HCT116 (cell line): ENCODE measurements around the gene BCO1. TPM values are rescaled to one million over a fixed set of nuclear protein-coding genes. Genes with fewer than 3 reads are reported as not detected.

Experiments used
- ATAC-seq: fragments of 200-7000 bp; cut with Tn5 transposase; 2 replicates; pipeline ENCODE4 v1.9.1; 2020; ENCODE audit warnings: mild to moderate bottlenecking, moderate library complexity
- BruUV-seq: library from RNA; stranded (reverse); fragments of 400-500 nt; replicated peaks from 2 replicates; lab custom pipeline; 2021; lab: Mats Ljungman, UMichigan
- CTCF ChIA-PET: fragments of 300-600 bp; sonication (Branson Sonifier 250); formaldehyde crosslinking; loops from one replicate; lab custom pipeline; 2021; ENCODE audit warnings: antibody characterized with exemption; lab: Charles Lee
- POLR2A ChIA-PET: fragments of 300-600, 350-600 bp; sonication (Branson Sonifier 250); formaldehyde crosslinking; loops from one replicate; lab custom pipeline; 2021; ENCODE audit warnings: antibody characterized with exemption; lab: Charles Lee
- RAD21 ChIA-PET, 2 experiments: fragments of 300-600 bp; sonication (Branson Sonifier 250); formaldehyde crosslinking; loops; one replicate each; lab custom pipeline; 2023; ENCODE audit warnings: low total read pairs in 2 of 2; ENCODE audit not compliant: uncharacterized antibody in 2 of 2, unreplicated experiment in 2 of 2, low non-redundant PET in 1 of 2; lab: Charles Lee
- DNase-seq: peaks from one replicate; pipeline ENCODE4 v3.0.0-alpha.2; 2010; ENCODE audit warnings: low read depth, low spot score
- H2AFZ ChIP-seq: fragments of 200-600 bp; shearing (Covaris generic), sonication (generic); 2 replicates; pipeline ENCODE4 v1.6.1; 2017; ENCODE audit warnings: low read depth, mixed run types, mixed read lengths, antibody characterized with exemption, low read length; ENCODE audit not compliant: poor library complexity, severe bottlenecking
- H3K27ac ChIP-seq: 2 replicates; pipeline ENCODE4 v1.5.1; 2012; ENCODE audit warnings: low read depth, low read length
- H3K27me3 ChIP-seq: fragments of 200-600 bp; sonication (generic); 2 replicates; pipeline ENCODE4 v1.6.1; 2016; ENCODE audit warnings: mixed run types, low read length, mixed read lengths; ENCODE audit not compliant: insufficient read depth
- H3K36me3 ChIP-seq, 2 experiments: fragments of 200-500 bp in 1 of 2; fragments of 200-600 bp in 1 of 2; sonication (Bioruptor generic) in 1 of 2; sonication (generic) in 1 of 2; 2 replicates each; pipeline versions ENCODE4 v1.5.1 to v1.6.1; 2014 to 2016; ENCODE audit warnings: low read length in 2 of 2, inconsistent platforms in 1 of 2, mixed read lengths in 1 of 2, mixed run types in 1 of 2; ENCODE audit not compliant: insufficient read depth in 2 of 2, control insufficient read depth in 1 of 2
- H3K4me1 ChIP-seq, 2 experiments: fragments of 200-600 bp in 1 of 2; sonication (generic) in 1 of 2; 2 replicates each; pipeline versions ENCODE4 v1.5.1 to v1.6.1; 2012 to 2017; ENCODE audit warnings: low read length in 2 of 2, inconsistent platforms in 1 of 2, mild to moderate bottlenecking in 1 of 2, mixed read lengths in 1 of 2, mixed run types in 1 of 2, moderate library complexity in 1 of 2; ENCODE audit not compliant: insufficient read depth in 2 of 2, control insufficient read depth in 1 of 2
- H3K4me2 ChIP-seq: fragments of 200-600 bp; sonication (generic); 2 replicates; pipeline ENCODE4 v1.6.1; 2017; ENCODE audit warnings: mixed run types, low read length, mixed read lengths
- H3K4me3 ChIP-seq, 2 experiments: fragments of 200-600 bp in 1 of 2; sonication (generic) in 1 of 2; replicated peaks in 1 of 2; 2 replicates each; pipeline ENCODE4 v1.5.1; 2011 to 2016; ENCODE audit warnings: low read length in 2 of 2, control low read depth in 1 of 2, low read depth in 1 of 2, mild to moderate bottlenecking in 1 of 2, mixed read lengths in 1 of 2, mixed run types in 1 of 2
- H3K79me2 ChIP-seq: fragments of 200-600 bp; sonication (generic); 2 replicates; pipeline ENCODE4 v1.6.1; 2017; ENCODE audit warnings: mild to moderate bottlenecking, mixed run types, low read length, moderate library complexity, mixed read lengths; ENCODE audit not compliant: insufficient read depth
- H3K9ac ChIP-seq: fragments of 200-600 bp; sonication (generic); 2 replicates; pipeline ENCODE4 v1.6.1; 2016; ENCODE audit warnings: low read length, mixed read lengths
- H3K9me2 ChIP-seq: fragments of 200-600 bp; sonication (generic), shearing (Covaris generic); 2 replicates; pipeline ENCODE4 v1.6.1; 2017; ENCODE audit warnings: mixed run types, mild to moderate bottlenecking, moderate library complexity; ENCODE audit not compliant: insufficient read depth
- H3K9me3 ChIP-seq, 2 experiments: fragments of 200-500 bp in 1 of 2; fragments of 200-600 bp in 1 of 2; sonication (Bioruptor generic) in 1 of 2; sonication (generic) in 1 of 2; 2 replicates each; pipeline ENCODE4 v1.6.1; 2014 to 2017; ENCODE audit warnings: low read length in 2 of 2, mixed read lengths in 2 of 2, inconsistent platforms in 1 of 2, low read depth in 1 of 2, mild to moderate bottlenecking in 1 of 2, mixed run types in 1 of 2, moderate library complexity in 1 of 2; ENCODE audit not compliant: control insufficient read depth in 1 of 2, insufficient read depth in 1 of 2
- H4K20me1 ChIP-seq: fragments of 200-600 bp; sonication (generic), shearing (Covaris generic); 2 replicates; pipeline ENCODE4 v1.6.1; 2017; ENCODE audit warnings: mixed run types, mild to moderate bottlenecking, moderate library complexity; ENCODE audit not compliant: insufficient read depth
- CBX3 ChIP-seq: IDR thresholded peaks from 2 replicates; pipeline ENCODE4 v1.6.1; 2012; ENCODE audit warnings: low read depth
- CEBPB ChIP-seq: IDR thresholded peaks from 2 replicates; pipeline ENCODE4 v1.6.1; 2012; ENCODE audit warnings: low read depth
- CTCF ChIP-seq, 3 experiments: fragments of 200-600 bp in 1 of 3; sonication (generic) in 1 of 3; IDR thresholded peaks in 2 of 3; conservative IDR thresholded peaks in 1 of 3; 2 replicates each; pipeline ENCODE4 v1.5.1; 2012 to 2017; ENCODE audit warnings: low read depth in 2 of 3, low read length in 2 of 3, antibody characterized with exemption in 1 of 3, borderline replicate concordance in 1 of 3, control low read depth in 1 of 3, mild to moderate bottlenecking in 1 of 3, mixed read lengths in 1 of 3, mixed run types in 1 of 3, moderate library complexity in 1 of 3; ENCODE audit not compliant: insufficient read depth in 1 of 3
- ELF1 ChIP-seq: IDR thresholded peaks from 2 replicates; pipeline ENCODE4 v1.6.1; 2012; ENCODE audit warnings: low read depth, borderline replicate concordance
- FOSL1 ChIP-seq: IDR thresholded peaks from 2 replicates; pipeline ENCODE4 v1.6.1; 2012; ENCODE audit warnings: low read depth
- JUND ChIP-seq: IDR thresholded peaks from 2 replicates; pipeline ENCODE4 v1.6.1; 2012
- MAX ChIP-seq: IDR thresholded peaks from 2 replicates; pipeline ENCODE4 v1.6.1; 2012
- POLR2A ChIP-seq: IDR thresholded peaks from 2 replicates; pipeline ENCODE4 v1.7.0; 2011; ENCODE audit warnings: borderline replicate concordance; ENCODE audit not compliant: insufficient read depth, insufficient read length; ENCODE audit errors: extremely low read depth
- RAD21 ChIP-seq: IDR thresholded peaks from 2 replicates; pipeline ENCODE4 v1.6.1; 2012; ENCODE audit warnings: low read depth, mild to moderate bottlenecking
- SRF ChIP-seq: IDR thresholded peaks from 2 replicates; pipeline ENCODE4 v1.6.1; 2012; ENCODE audit warnings: low read depth
- ZFX ChIP-seq: fragments of 450-650 bp; IDR thresholded peaks from 2 replicates; pipeline ENCODE4 v1.6.1; 2017
- intact Hi-C: fragments of 100-400 bp; cut with micrococcal nuclease; formaldehyde crosslinking; loops from 2 replicates; pipeline ENCODE4 v1.10.0; 2022
- total RNA-seq: library from RNA; stranded (reverse); gene quantifications from one replicate; pipeline ENCODE4 v1.2.1, GENCODE V29; 2021; ENCODE audit not compliant: unreplicated experiment

Gene BCO1
- total RNA-seq, 1 experiment from 2014 or later: not detected

- Histone ChIP-seq H3K4me2 (no peak overlapping the region), H2AFZ (no peak overlapping the region), H3K9me3 (no peaks in the 10 kb centered on the region), H3K4me3 (no peak overlapping the region), H4K20me1 (no peaks in the 10 kb centered on the region), H3K36me3 (no peaks in the 10 kb centered on the region), H3K4me1 (peaks cover 0 to 15% of the 10 kb centered on the region in 2 experiments; a peak in 2 of 4 replicates), H3K27ac (no peak overlapping the region), H3K79me2 (no peaks in the 10 kb centered on the region), H3K9me2 (no peaks in the 10 kb centered on the region), H3K27me3 (no peaks in the 10 kb centered on the region), H3K9ac (no peak overlapping the region)
- no peak for DNase-seq
- TF ChIP-seq SRF (no peak), CTCF (IDR thresholded peaks at IDR 0.05 in 2 of 3, conservative IDR thresholded peaks at IDR 0.05 in 1 of 3; ENCODE audit: borderline replicate concordance in 1 of 3, insufficient read depth in 1 of 3, low read depth in 2 of 3, low read length in 2 of 3) (no peak), CBX3 (no peak), MAX (no peak), POLR2A (no peak)
- intact Hi-C loops: no loop called here
- RAD21 ChIA-PET: no interaction called here
- ATAC-seq: peak; percentile 16; the same call in 1 of the 2 replicates
- CTCF ChIA-PET: no interaction called here
- BruUV-seq: no TSS peak
- POLR2A ChIA-PET: no interaction called here
These were observed 27.4 kb downstream of the BCO1 start for GRCh38 chr16:81265658-81266451.

DNA sequence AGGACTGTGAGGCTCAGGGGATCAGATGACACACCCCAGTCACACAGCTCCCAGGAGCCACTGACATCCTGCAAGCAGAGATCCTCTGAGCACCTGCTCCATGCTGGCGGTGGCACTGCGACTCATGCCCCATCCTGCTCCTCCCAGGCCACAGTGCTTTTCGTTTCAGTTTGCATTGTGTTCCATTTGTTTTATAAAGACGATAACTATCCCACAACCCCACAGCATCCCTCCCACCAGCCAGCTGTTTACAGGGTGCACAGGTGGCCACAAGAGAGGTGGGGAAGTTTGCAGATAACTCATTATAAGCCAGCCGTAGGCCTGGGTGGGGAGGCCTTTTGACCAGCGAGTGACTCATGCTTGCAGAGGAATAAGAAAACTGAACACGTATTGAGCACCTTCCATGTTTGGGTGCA, 28.2 kb downstream of the BCO1 start:
- Histone ChIP-seq H3K27ac (no peak overlapping the region), H3K4me1 (peaks cover 0 to 13% of the 10 kb centered on the region in 2 experiments; a peak in 2 of 4 replicates), H3K79me2 (no peaks in the 10 kb centered on the region), H3K9ac (0 out of 2 replicates have a peak overlapping the region, but pooled peaks have one; percentile 5), H3K4me2 (peak overlapping the region; percentile 60), H3K36me3 (no peaks in the 10 kb centered on the region), H3K9me2 (no peaks in the 10 kb centered on the region), H2AFZ (no peak overlapping the region), H3K4me3 (peak overlapping the region in 1 of 2 experiments; percentile 4; a peak in 1 of 4 replicates), H3K27me3 (no peaks in the 10 kb centered on the region), H3K9me3 (no peaks in the 10 kb centered on the region), H4K20me1 (no peaks in the 10 kb centered on the region)
- intact Hi-C loops: no loop called here
- DNase-seq (no peak), ATAC-seq (peak; percentile 77)
- ChIA-PET RAD21 (no interaction called here), POLR2A (no interaction called here), CTCF (no interaction called here)
- BruUV-seq: no TSS peak
- TF ChIP-seq SRF: no peak; the same call in 1 of the 2 replicates
- no peak; the same call in none of the 2 replicates for TF ChIP-seq JUND
- peak; percentile 83 for TF ChIP-seq CBX3
- 0 out of 2 replicates have a peak, but pooled peaks have one; percentile 9 for TF ChIP-seq RAD21
- no peak for TF ChIP-seq CTCF (IDR thresholded peaks at IDR 0.05 in 2 of 3, conservative IDR thresholded peaks at IDR 0.05 in 1 of 3; ENCODE audit: borderline replicate concordance in 1 of 3, insufficient read depth in 1 of 3, low read depth in 2 of 3, low read length in 2 of 3)
- no peak for TF ChIP-seq ELF1
- TF ChIP-seq ZFX: no peak
- TF ChIP-seq MAX: peak; percentile 76
- TF ChIP-seq FOSL1: peak; percentile 63
- no peak for TF ChIP-seq CEBPB
